Measurements from ENCODE around the gene HECTD4. TPM values are rescaled to one million over a fixed set of nuclear protein-coding genes. Genes with fewer than 3 reads are reported as not detected.
"Not testable (repeated sequence)": the region's sequence is repeated elsewhere in the genome, so short reads cannot be mapped to it uniquely, and the experiment has no call there.

HECTD4 gene
- total RNA-seq, 2 experiments from 2014 or later = 22.2 to 23.8 TPM

DNA sequence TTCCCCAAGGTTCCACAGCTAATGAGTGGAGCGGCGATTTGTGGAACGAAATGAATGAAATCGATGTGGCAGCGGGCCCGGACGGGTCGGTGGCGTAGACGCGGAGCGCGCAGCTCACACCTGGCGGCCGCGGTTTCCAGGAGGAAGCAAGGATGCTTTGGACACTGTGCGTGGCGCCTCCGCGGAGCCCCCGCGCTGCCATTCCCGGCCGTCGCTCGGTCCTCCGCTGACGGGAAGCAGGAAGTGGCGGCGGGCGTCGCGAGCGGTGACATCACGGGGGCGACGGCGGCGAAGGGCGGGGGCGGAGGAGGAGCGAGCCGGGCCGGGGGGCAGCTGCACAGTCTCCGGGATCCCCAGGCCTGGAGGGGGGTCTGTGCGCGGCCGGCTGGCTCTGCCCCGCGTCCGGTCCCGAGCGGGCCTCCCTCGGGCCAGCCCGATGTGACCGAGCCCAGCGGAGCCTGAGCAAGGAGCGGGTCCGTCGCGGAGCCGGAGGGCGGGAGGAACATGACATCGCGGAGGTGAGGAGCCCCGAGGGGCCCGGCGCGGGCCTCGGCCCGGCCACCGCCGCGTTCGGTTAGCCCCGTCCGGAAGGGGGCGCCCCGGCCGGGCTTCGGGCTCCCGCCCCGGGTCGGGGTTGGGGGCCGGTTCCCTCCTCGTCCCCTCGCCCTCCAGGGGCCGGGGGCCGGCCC, 36.5 kb upstream of the HECTD4 start, which contains the start of gene PTPN11:
Gene PTPN11, plus strand, starts transcription at position 340 of the 689 bp plus-strand sequence. Its CDS starts 165 bp downstream, at position 505.
- peak within 1 kb of the TSS; percentile 97 for H3K4me3 Mint-ChIP-seq
- POLR2A ChIA-PET = interaction anchor here (1.2 kb wide), 1 partner anchor 577 kb away, joined by 3 read pairs; the partner anchor contains the start of gene MAPKAPK5
- H3K27ac Mint-ChIP-seq = peak within 1 kb of the TSS; percentile 97
- no peaks in the 10 kb centered on the region for H3K27me3 Mint-ChIP-seq
- peaks cover 40% of the 10 kb centered on the region for H3K4me1 Mint-ChIP-seq
- DNase-seq = peak; percentile 95
- H3K36me3 Mint-ChIP-seq (ENCODE audit: low read depth) = peaks cover 24% of the 10 kb centered on the region
- intact Hi-C loops (cut with DNase I, micrococcal nuclease) = loop anchor here (1.0 to 10.0 kb wide), 6 partner anchors 9 to 1014 kb away; partner anchors contain the start of genes RPL6 (in 2 of the 2), HECTD4 (in 1 of the 2), MAPKAPK5 (in 1 of the 2) and OAS2 (in 1 of the 2)
- ATAC-seq = peak; percentile 78
- no peaks in the 10 kb centered on the region for H3K9me3 Mint-ChIP-seq (ENCODE audit: low read depth)
- CTCF ChIA-PET = no interaction called here

DNA sequence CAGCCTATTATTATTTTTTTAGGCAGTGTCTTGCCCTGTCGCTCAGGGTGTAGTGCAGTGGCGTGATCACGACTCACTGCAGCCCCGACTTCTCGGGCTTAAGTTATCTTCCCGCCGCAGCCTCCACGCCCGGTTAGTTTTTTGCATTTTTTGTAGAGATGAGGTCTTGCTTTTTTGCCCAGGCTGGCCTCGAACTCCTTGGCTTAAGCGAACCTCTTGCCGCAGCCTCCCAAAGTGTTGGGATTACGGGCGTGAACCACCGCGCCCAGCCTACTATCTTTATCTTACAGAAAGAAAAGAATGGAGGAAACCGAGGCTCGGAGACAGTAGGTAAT, 36.0 kb upstream of the HECTD4 start:
- H3K27me3 Mint-ChIP-seq = no peaks in the 10 kb centered on the region
- CTCF ChIA-PET = no interaction called here
- peaks cover 39% of the 10 kb centered on the region for H3K4me1 Mint-ChIP-seq
- H3K36me3 Mint-ChIP-seq (ENCODE audit: low read depth) = peaks cover 24% of the 10 kb centered on the region
- peak overlapping the region; percentile 97 for H3K4me3 Mint-ChIP-seq
- DNase-seq (no peak), ATAC-seq (peak; percentile 2)
- no peaks in the 10 kb centered on the region for H3K9me3 Mint-ChIP-seq (ENCODE audit: low read depth)
- intact Hi-C loops (cut with DNase I, micrococcal nuclease) = loop anchor here (1.0 to 10.0 kb wide), 6 partner anchors 9 to 1013 kb away; partner anchors contain the start of genes RPL6 (in 2 of the 2), HECTD4 (in 1 of the 2), MAPKAPK5 (in 1 of the 2) and OAS2 (in 1 of the 2)
- POLR2A ChIA-PET = interaction anchor here (1.2 kb wide), 1 partner anchor 576 kb away, joined by 3 read pairs; the partner anchor contains the start of gene MAPKAPK5
- peak overlapping the region; percentile 97 for H3K27ac Mint-ChIP-seq

GRCh38 chr12:112415457-112415856, 33.2 kb upstream of the HECTD4 start:
- H3K4me3 Mint-ChIP-seq; ATAC-seq; DNase-seq; H3K9me3 Mint-ChIP-seq (ENCODE audit: low read depth); H3K27ac Mint-ChIP-seq; H3K27me3 Mint-ChIP-seq; POLR2A ChIA-PET; CTCF ChIA-PET: not testable (repeated sequence)
- peaks cover 22% of the 10 kb centered on the region for H3K4me1 Mint-ChIP-seq
- intact Hi-C loops (cut with DNase I, micrococcal nuclease) = loop anchor here in 1 of 2 experiments (10.0 kb wide), 1 partner anchor 1011 kb away; the partner anchor contains the start of gene SH2B3
- peaks cover 10% of the 10 kb centered on the region for H3K36me3 Mint-ChIP-seq (ENCODE audit: low read depth)

- Mint-ChIP-seq H3K9me3 (ENCODE audit: low read depth) (no peaks in the 10 kb centered on the region), H3K4me3 (no peak overlapping the region), H3K36me3 (ENCODE audit: low read depth) (peaks cover 10% of the 10 kb centered on the region), H3K4me1 (peaks cover 17% of the 10 kb centered on the region), H3K27me3 (no peaks in the 10 kb centered on the region), H3K27ac (no peak overlapping the region)
- ChIA-PET POLR2A (no interaction called here), CTCF (interaction anchor here (0.6 kb wide), 1 partner anchor 399 kb away, joined by 5 read pairs; no protein-coding TSS in a partner anchor)
- ATAC-seq (no peak), DNase-seq (no peak)
- intact Hi-C loops (cut with DNase I, micrococcal nuclease) = loop anchor here in 1 of 2 experiments (10.0 kb wide), 1 partner anchor 1009 kb away; the partner anchor contains the start of gene SH2B3
Measured at GRCh38 chr12:112413855-112414625, 31.8 kb upstream of the HECTD4 start.

DNA sequence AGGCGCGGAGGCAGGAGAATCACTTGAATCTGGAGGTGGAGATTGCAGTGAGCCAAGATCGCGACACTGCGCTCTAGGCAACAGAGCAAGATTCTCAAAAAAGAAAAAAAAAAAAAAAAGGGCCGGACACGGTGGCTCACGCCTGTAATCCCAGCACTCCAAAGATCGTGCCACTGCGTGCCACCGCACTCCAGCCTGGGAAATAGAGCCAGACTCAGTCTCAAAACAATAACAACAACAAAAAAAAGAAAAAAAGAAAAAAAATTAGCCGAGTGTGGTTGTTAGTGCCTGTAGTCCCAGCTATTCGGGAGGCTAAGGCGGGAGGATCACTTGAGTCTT, 27.6 kb upstream of the HECTD4 start:
- no peaks in the 10 kb centered on the region for H3K27me3 Mint-ChIP-seq
- H3K27ac Mint-ChIP-seq = peak overlapping the region; percentile 100
- H3K4me1 Mint-ChIP-seq = peaks cover 38% of the 10 kb centered on the region
- intact Hi-C loops (cut with DNase I, micrococcal nuclease) = loop anchor here (1.0 to 10.0 kb wide), 17 partner anchors 8 to 1665 kb away; partner anchors contain the start of genes ACAD10 (in 2 of the 2), ERP29 (in 2 of the 2), HECTD4 (in 2 of the 2) and MAPKAPK5 (in 2 of the 2)
- ChIA-PET POLR2A (no interaction called here), CTCF (interaction anchor here (1.7 kb wide), 1 partner anchor 211 kb away, joined by 7 read pairs; no protein-coding TSS in a partner anchor)
- DNase-seq (no peak), ATAC-seq (no peak)
- H3K9me3 Mint-ChIP-seq (ENCODE audit: low read depth) = no peaks in the 10 kb centered on the region
- peaks cover 46% of the 10 kb centered on the region for H3K36me3 Mint-ChIP-seq (ENCODE audit: low read depth)
- H3K4me3 Mint-ChIP-seq = peak overlapping the region; percentile 93

DNA sequence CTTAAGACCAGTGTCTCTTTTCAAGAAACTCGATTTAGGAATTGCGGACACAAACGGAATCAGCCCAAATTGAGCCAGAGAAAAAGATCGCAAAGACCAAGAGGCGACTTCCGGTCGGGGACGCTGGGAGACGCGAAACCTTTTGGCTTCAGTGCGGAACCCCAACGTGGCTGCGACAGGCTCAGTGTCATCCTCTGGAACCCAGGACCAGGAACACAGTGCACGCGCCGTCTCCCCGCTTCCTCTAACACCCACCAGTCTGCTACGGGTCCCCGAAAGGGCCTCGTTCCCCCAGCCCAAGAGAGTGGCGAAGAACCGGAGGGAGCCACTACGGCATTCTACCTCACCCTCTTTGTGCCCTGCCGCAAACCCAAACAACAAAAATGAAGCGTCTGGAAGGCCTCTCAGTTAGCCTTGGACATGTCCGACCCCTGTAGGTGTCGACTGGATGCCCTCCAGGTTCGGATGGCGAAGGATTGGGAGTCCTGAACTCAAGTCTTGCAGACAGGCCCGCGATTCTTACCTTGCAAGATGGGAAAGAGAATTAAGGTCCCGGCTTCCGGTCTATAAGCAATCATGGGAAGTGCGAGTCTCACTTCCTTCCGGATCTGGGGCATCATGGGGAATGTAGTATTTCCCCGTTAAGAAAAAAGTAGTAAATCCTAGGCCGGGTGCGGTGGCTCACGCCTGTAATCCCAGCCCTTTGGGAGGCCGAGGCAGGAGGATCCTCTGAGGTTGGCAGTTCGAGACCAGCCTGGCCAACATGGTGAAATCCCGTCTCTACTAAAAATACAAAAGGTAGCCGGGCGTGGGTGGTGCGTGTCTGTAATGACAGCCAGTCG, 27.1 kb upstream of the HECTD4 start, which contains the start of gene RPL6:
Gene RPL6, minus strand, starts transcription at position 542 of the 842 bp plus-strand sequence. CDS start 949 bp downstream, outside the sequence.
- POLR2A ChIA-PET = no interaction called here
- peak within 1 kb of the TSS; percentile 93 for H3K4me3 Mint-ChIP-seq
- intact Hi-C loops (cut with DNase I, micrococcal nuclease) = loop anchor here (1.0 to 10.0 kb wide), 15 partner anchors 9 to 1664 kb away; partner anchors contain the start of genes ACAD10 (in 2 of the 2), HECTD4 (in 2 of the 2), MAPKAPK5 (in 2 of the 2) and PTPN11 (in 2 of the 2)
- CTCF ChIA-PET = no interaction called here
- no peaks in the 10 kb centered on the region for H3K9me3 Mint-ChIP-seq (ENCODE audit: low read depth)
- H3K27ac Mint-ChIP-seq = peak within 1 kb of the TSS; percentile 100
- no peaks in the 10 kb centered on the region for H3K27me3 Mint-ChIP-seq
- DNase-seq (peak; percentile 86), ATAC-seq (peak; percentile 92)
- peaks cover 52% of the 10 kb centered on the region for H3K36me3 Mint-ChIP-seq (ENCODE audit: low read depth)
- H3K4me1 Mint-ChIP-seq = peaks cover 42% of the 10 kb centered on the region

GRCh38 chr12:112408621-112409020, 26.4 kb upstream of the HECTD4 start:
- DNase-seq = no peak
- Mint-ChIP-seq H3K4me1 (peaks cover 42% of the 10 kb centered on the region), H3K36me3 (ENCODE audit: low read depth) (peaks cover 53% of the 10 kb centered on the region)

DNA sequence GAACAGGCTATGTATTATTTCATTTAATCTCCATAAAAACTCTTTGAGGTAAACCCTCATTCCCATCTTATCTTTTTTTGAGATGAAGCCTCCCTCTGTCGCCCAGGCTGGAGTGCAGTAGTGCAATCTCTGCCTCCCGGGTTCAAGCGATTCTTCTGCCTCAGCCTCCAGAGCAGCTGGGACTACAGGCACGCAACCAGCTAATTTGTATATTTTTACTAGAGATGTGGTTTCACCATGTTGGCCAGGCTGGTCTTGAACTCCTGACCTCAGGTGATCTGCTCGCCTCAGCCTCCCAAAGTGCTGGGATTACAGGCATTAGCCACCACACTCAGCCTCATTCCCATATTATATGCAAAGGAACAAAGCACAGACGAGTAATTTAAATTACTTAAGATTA, 25.5 kb upstream of the HECTD4 start:
- Mint-ChIP-seq H3K4me3 (peak overlapping the region; percentile 93), H3K27ac (peak overlapping the region; percentile 100), H3K4me1 (peaks cover 42% of the 10 kb centered on the region), H3K36me3 (ENCODE audit: low read depth) (peaks cover 53% of the 10 kb centered on the region)
- H3K27me3 Mint-ChIP-seq; DNase-seq; CTCF ChIA-PET; ATAC-seq; POLR2A ChIA-PET; H3K9me3 Mint-ChIP-seq (ENCODE audit: low read depth): not testable (repeated sequence)
- intact Hi-C loops (cut with DNase I, micrococcal nuclease) = loop anchor here (2.0 to 10.0 kb wide), 5 partner anchors 25 to 1663 kb away; partner anchors contain the start of genes ACAD10 (in 1 of the 2), BRAP (in 1 of the 2), HECTD4 (in 1 of the 2) and MAPKAPK5 (in 1 of the 2)

More at GRCh38 chr12:112408621-112409020, 26.4 kb upstream of the HECTD4 start:
- intact Hi-C loops (cut with DNase I, micrococcal nuclease) = loop anchor here (1.0 to 10.0 kb wide), 15 partner anchors 10 to 1664 kb away; partner anchors contain the start of genes ACAD10 (in 2 of the 2), HECTD4 (in 2 of the 2), MAPKAPK5 (in 2 of the 2) and PTPN11 (in 2 of the 2)
- Mint-ChIP-seq H3K27ac (peak overlapping the region; percentile 100), H3K4me3 (peak overlapping the region; percentile 93), H3K9me3 (ENCODE audit: low read depth) (no peaks in the 10 kb centered on the region), H3K27me3 (no peaks in the 10 kb centered on the region)
- ATAC-seq = peak; percentile 37
- CTCF ChIA-PET = no interaction called here
- POLR2A ChIA-PET = no interaction called here

GRCh38 chr12:112406519-112407488, 24.6 kb upstream of the HECTD4 start:
- Mint-ChIP-seq H3K36me3 (ENCODE audit: low read depth) (peaks cover 53% of the 10 kb centered on the region), H3K4me1 (peaks cover 42% of the 10 kb centered on the region), H3K27me3 (no peaks in the 10 kb centered on the region), H3K9me3 (ENCODE audit: low read depth) (no peaks in the 10 kb centered on the region), H3K27ac (peak overlapping the region; percentile 70), H3K4me3 (peak overlapping the region; percentile 93)
- POLR2A ChIA-PET = interaction anchor here (0.7 kb wide), 1 partner anchor 481 kb away, joined by 4 read pairs; no protein-coding TSS in a partner anchor
- CTCF ChIA-PET = no interaction called here
- intact Hi-C loops (cut with DNase I, micrococcal nuclease) = loop anchor here (5.0 to 10.0 kb wide), 3 partner anchors 565 to 1662 kb away; partner anchors contain the start of genes ACAD10 (in 1 of the 2), BRAP (in 1 of the 2), MAPKAPK5 (in 1 of the 2) and PPP1CC (in 1 of the 2)
- ATAC-seq (no peak), DNase-seq (no peak)

All from activated CD4-positive, alpha-beta T cell treated with anti-CD3 and anti-CD28 coated beads for 36 hours (primary cell).